ENCODE measurements around the gene COL6A1. TPM values are rescaled to one million over a fixed set of nuclear protein-coding genes. Genes with fewer than 3 reads are reported as not detected.

COL6A1 gene
- total RNA-seq, 2 donors from 2014 or later: 39.8 to 131 TPM

GRCh38 chr21:45935628-45936027 is 45.9 kb upstream of the COL6A1 start:
- Histone ChIP-seq H3K36me3 (no peaks in the 10 kb centered on the region), H3K27ac (no peak overlapping the region), H3K4me3 (no peak overlapping the region), H3K4me1 (no peaks in the 10 kb centered on the region), H3K9ac (ENCODE audit: low read depth in 2 of 2, low read length in 2 of 2) (no peak overlapping the region), H3K27me3 (no peaks in the 10 kb centered on the region), H3K9me3 (no peaks in the 10 kb centered on the region)
- TF ChIP-seq CTCF (IDR thresholded peaks at IDR 0.05): no peak
- intact Hi-C loops (cut with DNase I): no loop called here
- DNase-seq: no peak

- TF ChIP-seq CTCF (IDR thresholded peaks at IDR 0.05): no peak
- Histone ChIP-seq H3K4me1 (no peaks in the 10 kb centered on the region), H3K27me3 (no peaks in the 10 kb centered on the region), H3K9me3 (no peaks in the 10 kb centered on the region), H3K9ac (ENCODE audit: low read depth in 2 of 2, low read length in 2 of 2) (no peak overlapping the region), H3K36me3 (no peaks in the 10 kb centered on the region), H3K27ac (no peak overlapping the region), H3K4me3 (no peak overlapping the region)
- no peak for DNase-seq
- intact Hi-C loops (cut with DNase I): no loop called here
Observed at GRCh38 chr21:45937721-45938452, 43.7 kb upstream of the COL6A1 start.

- no peaks in the 10 kb centered on the region for H3K36me3 ChIP-seq
- H3K27me3 ChIP-seq: no peaks in the 10 kb centered on the region
- no peak overlapping the region for H3K9ac ChIP-seq (ENCODE audit: low read depth in 2 of 2, low read length in 2 of 2)
- no peak overlapping the region for H3K4me3 ChIP-seq
- H3K27ac ChIP-seq: no peak overlapping the region
- no peak for DNase-seq
- intact Hi-C loops (cut with DNase I): no loop called here
- no peaks in the 10 kb centered on the region for H3K9me3 ChIP-seq
- no peaks in the 10 kb centered on the region for H3K4me1 ChIP-seq
- no peak for TF ChIP-seq CTCF (IDR thresholded peaks at IDR 0.05)
Observed at GRCh38 chr21:45938453-45938755, 43.2 kb upstream of the COL6A1 start.

GRCh38 chr21:45938811-45939520 is 42.6 kb upstream of the COL6A1 start:
- H3K4me1 ChIP-seq: no peaks in the 10 kb centered on the region
- H3K36me3 ChIP-seq: no peaks in the 10 kb centered on the region
- no peak for DNase-seq
- no peak for TF ChIP-seq CTCF (IDR thresholded peaks at IDR 0.05)
- H3K27me3 ChIP-seq: no peaks in the 10 kb centered on the region
- no peaks in the 10 kb centered on the region for H3K9me3 ChIP-seq
- no peak overlapping the region for H3K4me3 ChIP-seq
- intact Hi-C loops (cut with DNase I): no loop called here
- H3K27ac ChIP-seq: no peak overlapping the region
- no peak overlapping the region for H3K9ac ChIP-seq (ENCODE audit: low read depth in 2 of 2, low read length in 2 of 2)

- Histone ChIP-seq H3K27me3 (no peaks in the 10 kb centered on the region), H3K36me3 (no peaks in the 10 kb centered on the region), H3K9ac (ENCODE audit: low read depth in 2 of 2, low read length in 2 of 2) (no peak overlapping the region), H3K4me3 (no peak overlapping the region), H3K27ac (no peak overlapping the region), H3K9me3 (no peaks in the 10 kb centered on the region), H3K4me1 (no peaks in the 10 kb centered on the region)
- intact Hi-C loops (cut with DNase I): no loop called here
- DNase-seq: no peak
- TF ChIP-seq CTCF (IDR thresholded peaks at IDR 0.05): no peak
Observed at GRCh38 chr21:45939521-45940045, 42.0 kb upstream of the COL6A1 start.

Data from colonic mucosa (tissue), 4 donors.